Stimulated activated CD8-positive, alpha-beta memory T cell treated with anti-CD3 and anti-CD28 coated beads, Interleukin-15, amount 100 ng/mL, for 48 hours (primary cell): ENCODE data around the gene SCN8A.

Source experiments
- DNase-seq, 2 donors: peaks; one replicate each; pipeline ENCODE4 v3.0.0-alpha.2; 2020; ENCODE audit warnings: low read depth in 2 of 2

The SCN8A gene

DNA sequence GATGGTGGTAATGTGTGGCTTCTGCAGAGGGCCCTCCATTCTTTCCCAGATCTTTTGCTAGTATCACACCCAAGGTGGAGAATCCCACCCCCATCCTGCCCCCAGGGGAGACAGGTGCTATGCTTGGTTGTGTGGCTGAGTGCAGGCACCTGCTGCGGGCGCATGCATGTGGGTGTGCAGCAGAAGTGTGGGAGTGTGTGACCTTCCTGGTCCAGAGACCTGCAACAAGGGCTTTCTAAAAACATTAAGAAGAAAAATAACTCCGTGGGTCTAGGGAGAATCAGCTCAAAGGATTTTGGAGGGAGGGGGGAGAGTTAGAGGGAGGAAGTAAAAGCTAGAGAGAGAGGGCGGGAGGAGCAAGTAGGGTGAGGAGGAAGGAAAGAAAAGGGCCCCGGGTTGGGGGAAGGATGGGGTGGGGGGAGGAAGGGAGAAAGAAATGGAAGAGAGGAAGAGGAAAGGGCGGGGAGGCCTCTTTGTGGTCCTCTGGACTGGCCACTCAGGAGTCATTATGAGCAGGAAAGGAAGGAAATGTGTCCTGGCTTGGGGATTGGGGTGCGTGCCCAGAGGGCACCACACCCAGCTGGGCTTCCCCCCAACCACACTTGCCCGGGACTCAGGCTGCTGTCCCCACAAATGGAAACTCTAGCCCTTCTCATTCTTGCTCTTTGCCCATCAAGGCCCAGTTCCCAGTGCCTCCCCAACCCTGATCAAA is 260.5 kb downstream of the SCN8A start:
- no peak for DNase-seq

DNA sequence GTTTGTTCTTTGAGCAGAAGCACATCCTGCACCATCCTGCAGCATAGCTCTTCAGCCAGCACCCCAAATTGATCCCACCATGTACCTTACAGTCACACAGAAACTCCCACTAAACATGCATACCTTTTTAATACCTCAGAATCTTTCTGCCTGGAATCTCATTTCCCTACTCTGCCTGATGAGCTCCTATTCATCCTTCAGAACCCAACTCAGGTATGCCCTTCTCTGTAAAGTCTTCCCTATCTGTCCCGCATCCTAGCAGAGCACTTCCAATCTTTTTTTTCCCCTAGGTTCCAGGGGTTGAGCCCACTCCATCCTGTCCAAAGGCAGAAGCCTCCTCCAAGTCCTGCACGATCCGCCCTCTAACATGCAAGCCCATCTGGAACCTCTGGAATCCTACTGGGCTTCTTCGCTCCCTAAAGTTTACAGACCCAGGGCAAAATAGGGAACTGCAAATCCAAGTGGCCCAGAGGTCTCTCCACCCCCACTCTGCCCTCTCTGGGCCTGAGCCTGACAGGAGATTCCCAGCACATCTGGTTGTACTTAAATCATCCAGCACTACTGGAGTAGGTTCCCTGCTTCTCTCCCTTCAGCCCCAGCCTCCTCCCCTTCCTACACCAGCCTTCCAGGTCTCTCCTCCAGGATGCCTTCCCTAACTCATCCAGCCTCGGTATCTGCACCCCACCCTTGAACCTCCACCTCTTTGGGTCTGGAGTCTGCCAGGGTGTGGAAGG is 261.5 kb downstream of the SCN8A start:
- DNase-seq = no peak

DNA sequence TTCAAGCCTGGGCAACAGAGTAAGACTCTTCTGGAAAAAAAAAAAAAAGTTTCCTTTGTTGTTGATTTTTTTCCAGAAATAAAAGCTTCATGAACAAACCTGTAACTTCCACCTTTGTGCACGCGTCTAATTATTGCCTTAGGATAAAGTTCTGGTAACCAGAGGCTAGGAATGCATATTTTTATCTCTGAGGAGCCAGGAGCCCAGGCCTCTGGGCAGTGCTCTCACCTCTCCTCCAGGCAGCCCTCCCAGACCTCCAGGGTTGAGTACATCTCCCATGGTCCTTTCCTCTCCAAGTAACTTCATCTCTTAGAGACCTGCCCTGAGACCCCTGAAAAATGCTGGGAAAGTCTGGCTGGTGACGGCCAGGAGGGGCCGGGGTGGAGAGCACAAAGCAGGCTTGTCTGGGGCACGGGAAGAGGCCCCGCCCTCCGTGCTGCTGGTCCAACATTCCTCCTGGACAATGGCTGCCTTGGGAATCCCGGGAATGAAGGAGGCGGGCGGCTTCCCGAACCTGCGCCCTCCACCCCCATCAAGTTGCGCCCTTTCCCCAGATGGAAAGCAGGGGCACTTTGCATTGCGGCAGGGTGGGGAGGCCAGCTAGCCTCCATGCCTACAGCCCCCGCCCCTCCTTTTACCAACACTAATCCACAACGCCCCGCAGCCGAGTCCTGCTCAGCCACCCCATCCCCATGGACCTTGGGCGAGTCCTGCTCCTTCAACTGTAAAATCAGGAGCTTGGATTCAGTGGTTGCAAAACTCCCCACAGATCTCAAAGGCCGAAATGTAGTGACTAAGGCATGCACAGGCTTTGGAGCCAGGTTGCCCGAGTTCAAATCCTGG is 264.8 kb downstream of the SCN8A start:
- DNase-seq = no peak

DNA sequence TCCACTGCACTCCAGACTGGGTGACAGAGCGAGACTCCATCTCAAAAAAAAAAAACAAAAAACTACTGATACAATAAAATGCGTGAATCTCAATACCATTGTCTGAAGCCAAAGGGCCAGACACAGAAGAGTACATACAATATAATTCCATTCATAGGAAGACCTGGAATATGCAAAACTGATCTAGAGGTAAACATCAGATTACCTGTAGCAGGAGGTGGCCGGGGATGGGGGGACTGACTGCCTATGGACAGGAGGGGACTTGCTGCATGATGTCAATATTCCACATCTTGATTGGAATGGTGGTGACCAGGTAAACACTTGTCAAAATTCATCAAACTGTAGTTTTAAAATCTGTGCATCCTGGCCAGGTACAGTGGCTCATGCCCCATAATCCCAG is 270.0 kb downstream of the SCN8A start:
- no peak for DNase-seq
